Nucleus accumbens (tissue), 56 donors: ENCODE results near the gene RAET1E.
A peak's percentile ranks its signal among the peaks of the same experiment; 100 is the strongest.
"Not testable (repeated sequence)": the region's sequence is repeated elsewhere in the genome, so short reads cannot be mapped to it uniquely, and the experiment has no call there.

Experiments
- DNase-seq, 56 donors: peaks; one replicate each; lab custom pipeline; 2025; lab: John Stamatoyannopoulos, UW

Gene RAET1E

GRCh38 chr6:149913085-149913484, 15.2 kb upstream of the RAET1E start:
- DNase-seq: no peak

GRCh38 chr6:149912680-149913079, 14.8 kb upstream of the RAET1E start:
- not testable (repeated sequence) for DNase-seq

- DNase-seq: no peak
These were observed 12.8 kb upstream of the RAET1E start for GRCh38 chr6:149910721-149911151.

- DNase-seq: no peak
These were observed 12.0 kb upstream of the RAET1E start for GRCh38 chr6:149909701-149910470.

GRCh38 chr6:149908480-149908879, 10.6 kb upstream of the RAET1E start:
- DNase-seq: not testable (repeated sequence)

- no peak for DNase-seq
These were observed 9.4 kb upstream of the RAET1E start for GRCh38 chr6:149907317-149907716.

- no peak for DNase-seq
These were observed 8.5 kb upstream of the RAET1E start for GRCh38 chr6:149906405-149906804.

- DNase-seq: no peak
These were observed 8.0 kb upstream of the RAET1E start for GRCh38 chr6:149905911-149906371.

- DNase-seq: no peak
These were observed 7.5 kb upstream of the RAET1E start for GRCh38 chr6:149905371-149905910.

- no peak for DNase-seq
These were observed 6.9 kb upstream of the RAET1E start for GRCh38 chr6:149904661-149905370.

GRCh38 chr6:149903938-149904611, 6.2 kb upstream of the RAET1E start:
- no peak for DNase-seq

GRCh38 chr6:149901444-149902140, 3.7 kb upstream of the RAET1E start:
- DNase-seq: no peak

GRCh38 chr6:149900620-149901443, 2.9 kb upstream of the RAET1E start:
- DNase-seq: no peak

- DNase-seq: no peak
These were observed 2.2 kb upstream of the RAET1E start for GRCh38 chr6:149899926-149900619.

GRCh38 chr6:149899486-149899885, 1.6 kb upstream of the RAET1E start:
- DNase-seq: no peak

GRCh38 chr6:149898966-149899365, 1.1 kb upstream of the RAET1E start:
- DNase-seq: no peak

GRCh38 chr6:149897015-149897697, 757 bp downstream of the RAET1E start:
- DNase-seq: peak in 24 of 56 donors; percentile 2 to 53 (median 14)

- no peak for DNase-seq
These were observed 1.4 kb downstream of the RAET1E start for GRCh38 chr6:149896491-149896890.
